Stimulated activated CD4-positive, alpha-beta T cell treated with anti-CD3 and anti-CD28 coated beads, Interleukin-12 subunit alpha, Interleukin-12 subunit beta, amount 100 ng/mL, for 4 hours (primary cell): ENCODE data around the gene ZNF225.
"Not testable (repeated sequence)": the region's sequence is repeated elsewhere in the genome, so short reads cannot be mapped to it uniquely, and the experiment has no call there.

Experiments
- DNase-seq: peaks from one replicate; pipeline ENCODE4 v3.0.0-alpha.2; 2020

The ZNF225 gene

DNA sequence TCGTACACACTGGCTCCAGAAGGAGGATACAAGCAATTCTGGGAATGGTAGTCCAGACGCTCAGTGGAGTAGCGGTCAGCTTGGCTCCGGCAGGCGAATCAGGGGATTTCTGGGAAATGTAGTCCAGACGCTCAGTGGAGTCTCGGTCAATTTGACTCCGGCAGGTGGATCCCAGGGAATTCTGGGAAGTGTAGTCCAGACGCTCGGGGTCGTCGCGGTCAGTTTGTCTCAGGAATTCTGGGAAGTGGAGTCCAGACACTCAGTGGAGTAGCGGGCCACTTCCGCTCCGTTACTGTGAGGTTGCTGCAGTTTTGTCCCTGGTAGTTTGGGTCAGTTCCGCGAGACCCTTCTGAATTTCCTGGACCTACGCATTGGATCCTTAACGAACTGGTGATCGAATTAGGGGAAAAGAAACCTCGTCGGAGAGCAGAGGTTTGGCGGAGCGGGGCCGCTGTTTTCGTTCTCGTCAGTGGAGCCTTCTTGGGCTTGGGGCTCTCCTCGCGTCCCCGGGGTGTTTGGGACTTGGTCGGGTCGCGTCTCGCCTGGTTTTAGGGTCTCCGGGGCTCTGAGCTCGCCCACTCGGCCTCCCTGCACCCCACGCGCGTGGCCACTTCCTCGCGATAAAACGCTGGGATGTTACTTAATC, at the start of gene ZNF225:
Gene ZNF225 (plus strand): TSS at position 262 of the 646 bp plus-strand sequence. CDS start 2,429 bp downstream, outside the sequence.
- peak; percentile 72 for DNase-seq

DNA sequence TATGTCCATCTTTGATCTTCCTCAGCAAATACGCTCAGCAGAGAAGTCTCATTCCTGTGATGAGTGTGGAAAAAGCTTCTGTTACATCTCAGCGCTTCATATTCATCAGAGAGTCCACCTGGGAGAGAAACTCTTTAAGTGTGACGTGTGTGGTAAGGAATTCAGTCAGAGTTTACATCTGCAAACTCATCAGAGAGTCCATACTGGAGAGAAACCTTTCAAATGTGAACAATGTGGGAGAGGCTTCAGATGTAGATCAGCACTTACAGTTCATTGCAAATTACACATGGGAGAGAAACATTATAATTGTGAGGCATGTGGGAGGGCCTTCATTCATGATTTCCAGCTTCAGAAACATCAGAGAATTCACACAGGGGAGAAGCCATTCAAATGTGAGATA, 46.9 kb upstream of the ZNF225 start:
- no peak for DNase-seq

DNA sequence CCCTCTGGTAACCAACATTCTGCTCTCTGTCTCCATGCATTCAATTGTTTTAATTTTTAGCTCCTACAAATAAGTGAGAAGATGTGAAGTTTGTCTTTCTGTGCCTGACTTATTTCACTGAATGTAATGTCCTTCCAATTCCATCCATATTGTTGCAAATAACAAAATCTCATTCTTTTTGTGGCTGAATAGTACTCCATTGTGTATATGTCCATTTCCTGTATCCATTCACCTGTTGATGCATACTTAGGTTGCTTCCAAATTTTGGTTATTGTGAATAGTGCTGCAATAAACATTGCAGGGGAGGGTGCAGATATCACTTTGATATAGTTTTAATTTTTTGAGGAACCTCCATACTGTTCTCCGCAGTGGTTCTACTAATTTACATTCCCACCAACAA, 43.8 kb upstream of the ZNF225 start:
- no peak for DNase-seq

DNA sequence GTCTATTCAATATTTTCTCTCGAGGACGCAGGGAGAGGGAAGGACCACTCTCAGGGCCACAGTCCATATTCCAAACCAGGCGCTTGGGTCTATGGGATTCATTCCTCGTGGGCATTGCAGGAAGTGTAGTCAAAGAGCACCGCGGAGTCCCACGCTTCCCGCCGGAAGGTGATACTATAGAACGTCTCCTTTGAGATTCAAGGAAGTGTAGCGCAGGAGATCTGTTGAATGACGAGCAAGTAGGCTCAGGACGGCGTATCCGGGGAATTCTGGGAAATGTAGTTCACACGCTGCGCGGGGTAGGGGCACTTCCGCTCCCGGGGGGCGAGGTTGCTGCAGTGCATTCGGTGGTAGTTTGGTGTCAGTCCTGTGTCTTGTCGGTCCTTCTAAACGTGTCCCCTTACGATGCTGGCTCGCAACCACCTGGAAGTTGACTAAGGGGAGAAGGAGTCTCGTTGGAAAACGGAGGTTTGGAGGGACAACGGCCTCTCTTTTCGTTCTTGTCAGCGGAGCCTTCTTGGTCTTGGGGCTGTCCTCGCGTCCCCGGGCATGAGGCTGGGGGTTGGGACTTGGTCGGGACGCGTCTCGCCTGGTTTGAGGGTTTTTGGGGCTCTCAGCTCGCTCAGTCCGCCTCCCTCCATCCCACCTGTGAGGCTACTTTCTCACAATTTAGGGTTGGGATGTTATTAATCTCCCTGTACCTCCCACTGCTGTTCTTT, 41.2 kb upstream of the ZNF225 start, which contains the start of gene ZNF284:
Gene ZNF284 (plus strand): TSS at position 336 of the 719 bp plus-strand sequence. CDS start 4,231 bp downstream, outside the sequence.
- DNase-seq: peak; percentile 77

DNA sequence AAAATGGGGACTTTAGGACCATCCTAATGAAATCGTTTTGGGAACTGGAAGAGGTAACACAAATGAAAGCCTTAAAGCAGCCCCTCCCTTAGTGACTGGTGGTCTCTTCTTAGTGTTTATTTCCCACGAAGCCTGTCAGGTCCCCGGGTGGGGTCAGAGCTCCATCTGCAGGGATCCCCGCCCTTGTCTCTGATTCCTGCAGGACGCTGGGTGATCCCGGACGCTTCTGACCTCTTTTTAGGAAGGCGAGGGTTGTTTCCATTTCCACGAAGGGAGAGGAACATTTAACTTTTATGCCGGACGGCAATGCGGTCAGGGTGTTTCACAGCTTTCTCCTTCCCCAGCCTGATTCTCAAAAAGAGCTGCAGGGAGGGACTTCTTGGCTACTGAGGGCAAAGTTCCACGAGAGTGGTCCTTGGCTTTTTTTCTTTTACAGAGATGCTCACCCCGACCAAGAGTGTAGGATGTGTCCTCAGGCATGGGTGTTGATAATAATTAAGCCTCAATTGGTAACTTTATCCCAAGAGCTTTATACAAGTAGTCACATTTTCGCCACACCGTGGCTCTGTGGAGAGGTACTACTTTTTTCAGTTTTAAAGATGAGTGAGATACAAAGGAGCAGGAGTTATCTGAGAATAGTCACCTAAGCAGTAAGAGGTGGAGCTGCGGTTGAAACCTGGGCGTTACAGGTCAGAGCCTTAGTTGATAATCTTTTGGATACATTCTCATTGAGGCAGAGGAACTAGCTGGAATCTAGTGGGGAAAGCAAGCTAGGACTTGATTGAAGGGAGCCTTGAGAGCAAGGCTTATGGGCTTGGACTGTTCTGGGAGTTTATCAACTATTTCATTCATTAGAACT, 40.4 kb upstream of the ZNF225 start:
- DNase-seq: no peak

DNA sequence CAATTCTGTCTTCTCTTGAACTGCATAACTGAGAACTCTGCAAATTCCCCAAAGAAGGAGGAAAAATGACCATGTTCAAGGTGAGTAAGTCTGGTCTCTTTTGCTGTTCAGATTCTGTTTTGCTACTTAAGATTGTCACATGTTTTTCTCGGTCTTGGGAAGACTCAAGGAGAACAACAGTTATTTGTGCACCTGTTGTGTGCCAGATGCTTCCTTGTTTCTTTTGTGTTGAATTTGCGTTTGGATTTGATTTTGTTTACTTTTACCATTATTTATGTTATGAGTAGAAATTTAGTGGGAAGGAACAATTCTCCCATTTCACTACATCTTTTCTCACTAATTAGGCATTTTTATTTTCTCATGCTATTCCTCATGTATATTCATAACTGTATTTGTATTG, 36.9 kb upstream of the ZNF225 start:
- no peak for DNase-seq

DNA sequence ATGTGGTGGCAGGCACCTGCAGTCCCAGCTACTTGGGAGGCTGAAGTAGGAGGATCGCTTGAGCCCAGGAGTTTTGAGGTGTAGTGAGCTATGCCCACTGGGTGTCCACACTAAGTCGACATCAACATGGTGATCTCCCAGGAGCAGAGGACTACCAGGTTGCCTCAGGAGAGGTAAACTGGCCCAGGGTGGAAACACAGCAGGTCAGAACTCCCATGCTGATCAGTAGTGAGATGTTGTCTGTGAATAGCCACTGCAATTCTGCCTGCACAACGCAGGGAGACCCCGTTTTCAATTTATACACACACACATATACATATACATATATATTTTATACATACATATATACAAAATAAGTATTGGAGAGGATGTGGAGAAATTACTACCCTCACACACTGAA, 21.1 kb upstream of the ZNF225 start:
- DNase-seq: no peak

DNA sequence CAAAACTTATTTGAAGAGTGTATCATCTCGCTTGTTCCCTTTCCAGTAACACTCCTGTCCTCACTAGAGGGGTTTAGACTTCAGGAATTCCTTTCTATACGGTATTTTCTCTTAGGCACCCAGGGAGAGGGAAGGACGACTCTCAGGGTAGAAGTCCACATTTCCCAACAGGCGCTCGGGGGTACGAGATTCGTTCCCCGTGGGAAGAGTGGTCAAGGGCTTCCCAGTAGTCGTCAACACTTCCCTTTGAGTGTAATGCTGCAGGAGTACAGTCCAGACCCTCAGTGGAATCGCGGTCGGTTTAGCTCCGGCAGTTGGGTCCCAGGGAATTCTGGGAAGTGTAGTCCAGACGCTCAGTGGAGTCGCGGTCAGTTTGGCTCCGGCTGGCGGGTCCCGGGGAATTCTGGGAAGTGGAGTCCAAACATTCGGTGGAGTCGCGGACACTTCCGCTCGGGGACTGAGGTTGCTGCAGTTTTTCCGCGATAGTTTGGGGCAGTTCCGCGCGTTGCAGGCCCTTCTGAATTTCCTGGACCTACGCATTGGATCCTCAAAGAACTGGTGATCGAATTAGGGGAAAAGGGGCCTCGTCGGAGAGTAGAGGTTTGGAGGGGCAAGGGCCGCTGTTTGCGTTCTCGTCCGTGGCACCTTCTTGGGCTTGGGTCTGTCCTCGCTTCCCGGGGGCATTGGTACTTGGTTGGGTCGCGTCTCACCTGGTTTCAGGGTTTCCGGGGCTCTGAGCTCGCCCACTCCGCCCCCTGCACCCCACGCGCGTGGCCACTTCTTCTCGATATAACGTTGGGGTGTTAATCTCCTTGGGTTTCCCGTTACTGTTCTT, 19.1 kb upstream of the ZNF225 start, which contains the start of gene ZNF224:
Gene ZNF224 (plus strand): TSS at position 431 of the 835 bp plus-strand sequence. CDS start 3,513 bp downstream, outside the sequence.
- DNase-seq: peak; percentile 71

DNA sequence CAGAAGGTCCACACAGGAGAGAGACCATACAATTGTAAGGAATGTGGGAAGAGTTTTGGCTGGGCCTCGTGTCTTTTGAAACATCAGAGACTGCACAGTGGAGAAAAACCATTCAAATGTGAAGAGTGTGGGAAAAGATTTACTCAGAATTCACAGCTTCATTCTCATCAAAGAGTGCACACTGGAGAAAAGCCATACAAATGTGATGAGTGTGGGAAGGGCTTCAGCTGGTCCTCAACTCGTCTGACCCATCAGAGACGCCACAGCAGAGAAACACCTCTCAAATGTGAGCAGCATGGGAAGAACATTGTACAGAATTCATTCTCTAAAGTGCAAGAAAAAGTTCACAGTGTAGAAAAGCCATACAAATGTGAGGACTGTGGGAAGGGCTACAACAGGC, 5.4 kb upstream of the ZNF225 start:
- no peak for DNase-seq

DNA sequence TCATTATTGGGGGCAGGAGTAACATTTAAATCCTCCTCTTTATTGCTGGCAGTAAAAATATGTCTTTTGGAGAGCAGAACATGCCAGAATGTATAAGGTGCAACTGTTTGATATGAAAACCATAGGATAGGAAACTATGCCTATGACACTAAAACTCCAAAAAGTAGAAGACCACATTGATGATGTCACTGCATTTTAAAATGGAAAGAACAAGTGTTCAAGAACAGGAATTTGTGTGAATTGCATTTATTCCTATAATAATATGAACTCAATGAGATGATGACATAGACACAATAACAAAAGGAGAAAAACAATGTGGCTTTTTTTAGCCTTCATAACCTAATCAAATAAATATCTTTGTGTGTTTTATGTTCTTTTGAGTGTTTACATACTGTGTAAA, 3.7 kb upstream of the ZNF225 start:
- no peak for DNase-seq

DNA sequence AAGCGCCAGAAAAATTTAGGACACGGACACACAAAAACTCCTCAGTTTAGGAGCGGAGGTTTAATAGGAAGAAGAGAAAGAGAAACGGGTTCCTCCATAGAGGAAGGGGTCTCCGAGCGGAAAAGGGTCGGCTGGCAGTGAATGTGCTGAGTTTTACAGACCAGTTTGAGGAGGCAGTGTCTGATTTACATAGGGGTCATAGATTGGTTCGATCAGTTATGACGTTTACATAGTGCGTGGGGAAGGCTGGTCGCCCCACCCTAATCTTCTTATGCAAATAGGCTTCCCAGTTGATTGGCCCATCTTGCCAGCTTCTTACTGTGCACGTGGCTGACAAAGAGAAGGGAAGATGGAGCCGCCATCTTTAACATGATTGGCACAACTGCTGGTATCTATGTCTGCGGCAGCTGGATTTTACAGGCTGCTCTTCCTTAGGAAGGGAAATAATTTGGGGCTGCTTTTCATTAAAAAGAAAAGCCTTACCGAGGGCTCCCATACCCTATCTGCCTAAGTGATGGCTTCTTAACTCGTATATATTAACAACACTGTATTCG, 1.2 kb upstream of the ZNF225 start:
- no peak for DNase-seq

DNA sequence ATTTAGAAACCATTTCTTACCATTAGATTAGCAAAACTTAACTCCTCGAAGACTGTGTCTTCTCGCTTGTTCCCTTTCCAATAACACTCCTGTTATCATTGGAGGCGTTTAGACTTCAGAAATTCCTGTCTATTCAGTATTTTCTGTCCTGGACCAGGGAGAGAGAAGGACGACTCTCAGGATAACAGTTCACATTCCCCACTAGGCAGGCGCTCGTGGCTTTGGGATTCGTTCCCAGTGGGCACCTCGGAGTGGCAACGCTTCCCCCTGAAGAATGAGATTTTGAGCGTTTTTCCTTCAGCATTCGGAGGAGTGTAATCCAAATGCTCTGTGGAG, 429 bp upstream of the ZNF225 start:
- DNase-seq: no peak

DNA sequence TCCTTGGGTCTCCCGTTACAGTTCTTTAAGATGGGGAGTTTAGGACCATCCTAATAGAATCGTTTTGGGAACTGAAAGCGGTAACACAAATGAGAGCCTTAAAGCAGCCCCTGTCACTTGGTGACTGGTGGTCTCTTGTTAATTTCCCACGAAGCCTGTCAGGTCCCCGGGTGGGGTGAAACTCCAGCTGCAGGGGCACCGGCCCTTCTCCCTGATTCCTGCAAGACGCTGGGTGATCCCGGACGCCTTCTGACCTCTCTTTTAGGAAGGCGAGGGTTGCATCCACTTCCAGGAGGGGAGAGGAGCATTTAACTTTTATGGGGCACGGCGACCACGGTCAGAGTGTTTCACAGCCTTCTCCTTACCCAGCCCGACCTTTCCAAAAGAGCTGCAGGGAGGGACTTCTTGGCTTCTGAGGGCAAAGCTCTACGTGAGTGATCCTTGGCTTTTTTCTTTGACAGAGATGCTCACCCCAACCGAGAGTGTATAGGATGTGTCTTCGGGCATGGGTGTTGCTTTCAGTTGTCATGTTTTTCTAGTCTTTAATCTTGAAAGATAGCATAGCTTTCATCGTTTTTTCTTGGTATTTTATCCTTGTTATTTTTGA, 688 bp downstream of the ZNF225 start:
- DNase-seq: no peak

DNA sequence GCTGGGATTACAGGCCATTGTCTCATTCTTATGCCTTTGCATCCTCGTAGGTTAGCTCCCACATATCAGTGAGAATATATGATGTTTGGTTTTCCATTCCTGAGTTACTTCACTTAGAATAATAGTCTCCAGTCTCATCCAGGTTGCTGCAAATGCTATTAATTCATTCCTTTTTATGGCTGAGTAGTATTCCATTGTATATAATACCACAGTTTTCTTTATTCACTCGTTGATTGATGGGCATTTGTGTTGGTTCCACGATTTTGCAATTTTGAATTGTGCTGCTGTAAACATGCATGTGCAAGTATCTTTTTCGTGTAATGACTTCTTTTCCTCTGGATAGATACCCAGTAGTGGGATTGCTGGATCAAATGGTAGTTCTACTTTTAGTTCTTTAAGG, 8.0 kb downstream of the ZNF225 start:
- not testable (repeated sequence) for DNase-seq

DNA sequence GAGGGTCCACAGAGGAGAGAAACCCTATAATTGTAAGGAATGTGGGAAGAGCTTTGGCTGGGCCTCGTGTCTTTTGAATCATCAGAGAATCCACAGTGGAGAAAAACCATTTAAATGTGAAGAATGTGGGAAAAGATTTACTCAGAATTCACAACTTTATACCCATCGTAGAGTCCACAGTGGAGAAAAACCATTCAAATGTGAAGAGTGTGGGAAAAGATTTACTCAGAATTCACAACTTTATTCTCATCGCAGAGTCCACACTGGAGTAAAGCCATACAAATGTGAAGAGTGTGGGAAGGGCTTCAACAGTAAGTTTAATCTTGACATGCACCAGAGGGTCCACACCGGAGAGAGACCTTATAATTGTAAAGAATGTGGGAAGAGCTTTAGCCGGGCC, 18.8 kb downstream of the ZNF225 start:
- no peak for DNase-seq

DNA sequence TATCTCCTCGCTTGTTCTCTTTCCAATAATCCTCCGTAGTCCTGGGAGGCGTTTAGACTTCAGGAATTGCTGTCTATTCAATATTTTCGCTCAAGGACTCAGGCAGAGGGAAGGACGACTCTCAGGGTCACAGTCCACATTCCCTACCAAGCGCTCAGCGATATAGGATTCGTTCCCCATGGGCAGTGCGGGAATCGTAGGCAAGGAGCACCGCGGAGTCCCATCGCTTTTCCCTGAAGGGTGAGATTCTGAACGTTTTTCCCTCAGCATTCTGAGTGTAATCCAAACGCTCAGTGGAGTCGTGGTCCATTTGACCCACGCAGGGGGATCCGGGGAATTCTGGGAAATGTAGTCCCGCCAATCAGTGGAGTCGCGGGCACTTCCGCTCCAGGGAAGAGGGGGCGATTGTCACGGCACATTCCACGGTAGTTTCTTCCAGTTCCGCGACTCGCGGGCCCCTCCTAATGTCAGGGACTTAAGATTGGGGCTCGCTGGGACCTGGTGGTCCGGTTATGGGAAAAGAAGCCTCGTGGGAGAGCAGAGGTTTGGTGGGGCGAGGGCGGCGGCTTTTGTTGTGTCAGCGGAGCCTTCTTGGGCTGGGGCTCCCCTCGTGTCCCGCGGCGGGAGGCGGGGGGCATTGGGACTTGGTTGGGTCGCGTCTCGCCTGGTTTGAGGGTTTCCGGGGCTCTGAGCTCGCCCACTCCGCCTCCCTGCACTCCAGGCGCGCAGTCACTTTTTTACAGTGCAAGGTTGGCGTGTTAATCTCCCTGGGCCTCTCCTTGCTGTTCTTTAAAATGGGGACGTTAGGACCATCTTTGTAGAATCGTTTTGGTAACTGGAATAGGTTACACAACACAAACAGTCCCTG, 28.2 kb downstream of the ZNF225 start, which contains the start of gene ZNF234:
Gene ZNF234 (plus strand): TSS at position 364 of the 868 bp plus-strand sequence. CDS start 3,079 bp downstream, outside the sequence.
- peak; percentile 63 for DNase-seq

DNA sequence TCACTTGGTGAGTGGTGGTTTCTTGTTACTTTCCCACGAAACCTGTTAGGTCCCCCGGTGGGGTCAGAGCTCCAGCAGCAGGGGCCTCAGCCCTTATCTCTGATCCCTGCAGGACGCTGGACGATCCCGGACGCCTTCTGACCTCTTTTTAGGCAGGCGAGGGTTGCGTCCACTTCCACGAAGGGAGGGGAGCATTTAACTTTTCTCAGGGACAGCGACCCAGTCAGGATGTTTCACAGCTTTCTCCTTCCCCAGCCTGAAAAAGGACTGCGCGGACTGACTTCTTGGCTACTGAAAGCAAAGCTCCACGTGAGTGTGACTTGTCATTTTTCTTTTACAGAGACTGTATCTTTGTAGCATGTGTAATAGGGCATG, 28.8 kb downstream of the ZNF225 start:
- no peak for DNase-seq

DNA sequence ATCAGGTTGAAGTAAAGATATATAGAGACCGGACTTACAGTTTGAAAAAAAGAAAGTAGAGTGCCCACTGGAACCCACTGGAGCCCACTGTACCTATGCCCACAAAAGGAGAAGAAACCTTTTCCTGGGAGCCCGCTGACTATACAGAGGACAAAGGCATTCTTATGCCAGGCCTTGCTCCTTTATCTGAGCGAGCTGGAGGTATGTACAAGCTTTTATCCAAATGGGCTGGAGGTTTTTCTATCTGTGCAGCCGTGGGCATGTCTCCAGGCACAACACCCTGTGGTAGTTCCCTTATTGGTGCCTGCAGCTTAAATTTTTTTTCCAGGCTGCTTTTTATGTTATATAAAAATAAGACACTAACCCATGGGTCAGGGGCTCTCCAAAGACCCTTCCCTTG, 36.6 kb downstream of the ZNF225 start:
- DNase-seq: no peak

DNA sequence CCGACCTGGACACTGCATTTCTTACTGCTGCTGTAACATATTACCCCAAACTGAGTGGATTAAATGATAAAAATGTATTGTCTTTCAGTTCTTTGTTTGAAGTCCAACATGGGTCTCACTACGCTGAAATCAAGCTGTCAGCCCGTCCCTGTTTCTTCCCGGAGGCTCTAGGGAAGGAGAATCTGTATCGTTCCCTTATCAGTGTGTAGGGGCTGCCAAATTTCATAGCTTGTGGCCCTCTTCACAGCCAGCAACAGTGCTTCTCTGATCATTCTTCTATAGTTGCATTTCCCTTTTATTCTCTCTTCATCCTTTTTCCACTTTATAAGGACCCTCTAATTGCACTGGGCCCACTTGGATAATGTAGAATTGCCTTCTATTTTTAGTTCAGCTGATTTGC, 38.3 kb downstream of the ZNF225 start:
- DNase-seq: no peak

DNA sequence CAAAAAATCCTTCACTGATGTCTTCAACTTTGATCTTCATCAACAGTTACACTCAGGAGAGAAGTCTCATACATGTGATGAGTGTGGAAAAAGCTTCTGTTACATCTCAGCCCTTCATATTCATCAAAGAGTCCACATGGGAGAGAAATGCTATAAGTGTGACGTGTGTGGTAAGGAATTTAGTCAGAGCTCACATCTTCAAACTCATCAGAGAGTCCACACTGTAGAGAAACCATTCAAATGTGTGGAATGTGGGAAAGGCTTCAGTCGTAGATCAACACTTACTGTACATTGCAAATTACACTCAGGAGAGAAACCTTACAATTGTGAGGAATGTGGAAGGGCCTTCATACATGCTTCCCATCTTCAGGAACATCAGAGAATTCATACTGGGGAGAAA, 43.3 kb downstream of the ZNF225 start:
- DNase-seq: no peak

DNA sequence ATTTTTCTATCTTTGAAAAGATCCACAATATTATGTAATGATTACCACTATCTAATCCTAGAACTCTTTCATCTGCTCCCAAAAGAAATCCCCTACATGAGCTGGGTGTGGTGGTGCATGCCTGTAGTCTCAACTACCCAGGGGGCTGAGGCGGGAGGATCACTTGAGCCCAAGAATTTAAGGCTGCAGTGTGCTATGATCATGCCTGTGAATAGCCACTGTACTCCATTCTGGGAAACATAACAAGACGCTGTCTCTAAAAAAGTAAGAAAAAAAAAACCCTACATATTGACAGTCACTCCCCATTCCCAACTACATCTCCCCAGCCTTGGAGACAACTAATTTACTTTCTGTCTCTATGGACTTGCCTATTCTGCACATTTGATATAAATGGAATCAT, 50.6 kb downstream of the ZNF225 start:
- DNase-seq: no peak
